Peyer's patch (tissue), 4 donors: Measurements from ENCODE around the gene VAMP4.

Source experiments
- CTCF ChIP-seq, 6 experiments: fragments of 450-650 bp in 4 of 6; fragments of 200-600 bp in 2 of 6; sonication (generic) in 1 of 6; IDR thresholded peaks; one replicate each; pipeline ENCODE4 v1.5.1; 2017 to 2019; ENCODE audit warnings: antibody characterized with exemption in 6 of 6, mild to moderate bottlenecking in 3 of 6, moderate library complexity in 1 of 6
- POLR2A ChIP-seq, 2 donors: fragments of 450-650 bp; IDR thresholded peaks; one replicate each; pipeline ENCODE4 v1.5.1; 2017; ENCODE audit warnings: antibody characterized with exemption in 2 of 2, mild to moderate bottlenecking in 2 of 2, moderate library complexity in 2 of 2

GRCh38 chr1:171654201-171654941 is 87.5 kb downstream of the VAMP4 start:
- TF ChIP-seq CTCF (IDR thresholded peaks at IDR 0.05) (no peak), POLR2A (IDR thresholded peaks at IDR 0.05) (no peak)
